Iris pigment epithelial cell (primary cell): ENCODE results near the gene HDAC4.

Experiments
- DNase-seq: peaks from one replicate; pipeline ENCODE4 v3.0.0-alpha.2; 2011; ENCODE audit warnings: low read depth

HDAC4 gene

DNA sequence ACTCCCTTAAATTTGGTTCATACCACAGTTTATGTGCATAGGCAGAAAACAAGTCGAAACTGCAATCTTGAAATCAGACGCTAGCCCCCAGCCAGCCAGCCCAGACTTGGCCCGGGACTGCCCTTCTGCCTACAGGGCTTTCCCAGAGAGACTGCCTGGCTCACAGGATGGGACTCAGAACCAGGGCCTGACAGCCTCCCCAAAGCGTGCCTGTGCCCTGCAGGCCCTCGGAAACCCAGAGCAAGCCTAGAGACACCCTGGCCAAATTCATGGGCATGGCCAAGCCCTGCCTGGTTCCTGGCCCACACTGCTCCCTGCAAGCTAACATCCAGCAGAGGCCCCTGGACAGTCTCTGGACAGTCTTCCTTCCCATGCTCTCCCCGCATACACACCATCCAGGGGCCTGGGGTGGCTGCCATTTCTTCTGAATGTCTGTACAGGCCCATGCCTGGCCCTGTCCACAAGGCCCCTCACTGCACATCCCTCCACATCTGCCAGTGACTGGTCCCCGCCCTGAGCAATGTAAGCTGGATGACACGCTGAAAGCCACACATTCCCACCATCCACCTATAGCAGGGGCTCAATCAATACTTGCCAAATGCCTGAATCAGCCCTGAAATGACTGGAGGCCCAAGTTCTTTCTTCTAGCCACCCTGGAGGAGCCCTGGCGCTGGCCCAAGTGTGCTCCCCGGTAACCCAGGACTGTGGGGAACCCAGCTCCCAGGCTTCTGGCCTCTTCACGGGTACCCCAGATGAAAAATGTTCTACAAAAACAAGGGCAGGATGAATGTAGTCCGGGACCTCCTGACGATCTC, 73.1 kb downstream of the HDAC4 start:
- no peak for DNase-seq

- DNase-seq = peak; percentile 70
Observed at GRCh38 chr2:239326831-239327535, 73.8 kb downstream of the HDAC4 start.

GRCh38 chr2:239324456-239324855, 76.4 kb downstream of the HDAC4 start:
- DNase-seq = no peak

GRCh38 chr2:239323447-239323846, 77.4 kb downstream of the HDAC4 start:
- DNase-seq = no peak

- peak; percentile 38 for DNase-seq
Observed at GRCh38 chr2:239322416-239323086, 78.3 kb downstream of the HDAC4 start.

DNA sequence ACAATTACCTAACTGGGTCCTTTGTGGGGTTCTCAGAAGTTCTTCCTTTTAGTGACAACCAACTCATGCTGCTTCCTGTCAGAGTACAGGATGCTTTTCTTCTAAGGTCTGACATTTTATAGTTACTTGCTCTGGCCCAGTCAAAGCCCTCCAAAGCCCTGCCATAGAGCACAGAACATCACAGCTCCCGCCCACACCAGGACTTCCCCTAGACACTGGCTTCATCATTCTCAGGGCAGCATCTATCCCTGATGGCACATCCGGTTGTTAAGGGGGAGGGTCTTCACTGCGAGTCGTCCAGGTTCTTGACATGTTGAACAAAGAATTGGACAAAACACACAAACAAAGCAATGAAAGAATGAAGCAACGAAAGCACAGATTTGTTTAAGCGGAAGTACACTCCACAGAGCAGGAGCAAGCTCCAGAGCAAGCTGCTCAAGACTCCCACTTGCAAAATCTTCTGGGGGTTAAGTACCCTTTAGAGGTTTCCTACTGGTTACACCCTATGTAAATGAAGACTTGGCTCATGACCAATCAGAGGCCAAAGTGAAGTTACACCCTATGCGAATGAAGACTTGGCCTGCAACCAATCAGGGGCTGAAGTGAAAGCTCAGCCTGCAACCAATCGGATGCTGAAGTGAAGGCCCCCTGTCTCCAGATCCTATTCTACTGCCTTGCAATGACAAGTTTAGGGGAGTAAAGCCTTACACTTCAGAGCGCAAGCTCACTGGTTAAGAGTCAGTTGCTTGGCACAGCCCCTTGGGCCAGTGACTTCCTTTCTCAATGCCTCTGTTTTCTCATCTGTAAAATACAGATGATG, 79.0 kb downstream of the HDAC4 start:
- DNase-seq = no peak

DNA sequence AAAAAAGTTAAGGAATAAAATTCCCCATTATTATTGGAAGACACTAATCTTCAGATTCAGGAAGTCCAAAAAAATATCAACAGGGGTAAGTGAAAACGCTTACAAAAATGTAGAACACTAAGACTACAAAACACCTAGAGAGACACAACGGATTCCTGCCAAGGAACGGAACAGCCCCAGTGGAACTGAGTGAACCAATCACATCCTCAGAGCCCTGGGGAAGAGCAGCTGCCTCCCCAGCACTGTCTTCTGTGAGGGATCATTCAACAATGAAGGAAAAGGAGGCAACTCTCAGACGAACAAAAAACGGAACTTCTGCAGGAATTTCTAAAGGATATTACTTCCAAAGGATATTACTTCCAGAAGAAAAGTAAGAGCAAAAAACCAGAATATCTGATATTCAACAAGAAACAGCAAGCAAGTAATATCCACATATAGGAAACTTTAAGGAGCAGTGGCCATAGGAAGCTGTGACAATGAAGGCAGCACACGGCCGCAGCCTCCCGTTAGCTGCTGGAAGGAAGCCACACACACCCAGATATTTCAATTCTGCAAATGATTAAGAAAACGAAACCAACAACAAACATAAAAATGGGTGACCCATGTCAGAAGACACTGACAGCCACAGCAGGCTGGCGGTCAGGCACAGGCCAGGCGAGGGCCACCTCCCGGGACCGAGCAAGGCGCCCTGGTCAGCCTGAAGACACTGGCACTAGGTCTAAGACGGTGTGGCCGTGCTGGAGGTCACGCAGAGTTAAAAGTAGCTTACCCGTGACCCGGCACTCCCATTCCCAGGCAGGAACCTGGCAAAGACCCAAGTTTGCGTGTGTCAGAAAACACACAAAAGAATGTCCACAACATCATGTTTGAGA, 81.8 kb downstream of the HDAC4 start:
- DNase-seq = peak; percentile 51

GRCh38 chr2:239318151-239318611, 82.6 kb downstream of the HDAC4 start:
- DNase-seq = no peak

DNA sequence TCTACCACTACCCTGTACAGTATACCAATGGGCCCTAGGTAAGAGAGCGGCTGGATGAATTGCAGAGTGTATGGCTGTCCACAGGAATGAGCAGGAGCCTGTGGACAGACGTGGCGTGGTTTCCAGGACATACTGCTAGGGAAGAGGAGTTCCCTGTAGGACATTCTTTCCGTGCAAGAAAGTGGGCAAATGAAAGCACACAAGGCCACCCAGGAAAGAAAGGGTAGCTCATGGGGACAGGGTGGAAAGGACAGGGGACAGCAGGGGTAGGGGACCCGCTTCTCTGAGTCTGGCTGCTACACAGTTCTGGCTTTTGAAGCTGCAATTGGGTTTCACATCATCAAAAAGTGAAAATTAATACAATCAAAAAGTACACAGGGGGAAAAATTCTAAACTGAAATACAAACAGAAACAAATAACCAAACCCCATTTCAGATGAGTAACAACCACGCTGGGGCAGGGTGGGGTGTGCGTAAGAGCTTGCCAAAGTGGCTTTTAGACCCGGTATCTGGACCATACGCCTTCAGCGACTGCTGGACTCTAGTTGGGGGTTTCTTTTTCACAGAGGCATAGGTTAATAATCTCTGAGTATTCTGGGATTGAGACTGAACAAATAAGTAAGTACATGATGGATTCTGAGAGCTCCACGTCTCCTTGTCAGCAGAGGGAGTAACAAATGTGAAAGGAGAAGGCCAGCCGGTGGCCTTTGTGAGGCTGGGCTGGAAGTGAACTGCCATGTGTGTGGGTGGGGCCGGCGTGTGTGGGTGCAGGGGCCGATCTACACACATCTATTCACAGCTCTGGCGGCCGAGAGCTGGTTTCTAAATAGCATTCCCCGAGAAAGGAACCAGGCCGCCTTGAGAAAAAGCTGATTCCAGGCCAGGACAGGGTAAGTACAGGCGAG, 84.0 kb downstream of the HDAC4 start:
- no peak for DNase-seq

DNA sequence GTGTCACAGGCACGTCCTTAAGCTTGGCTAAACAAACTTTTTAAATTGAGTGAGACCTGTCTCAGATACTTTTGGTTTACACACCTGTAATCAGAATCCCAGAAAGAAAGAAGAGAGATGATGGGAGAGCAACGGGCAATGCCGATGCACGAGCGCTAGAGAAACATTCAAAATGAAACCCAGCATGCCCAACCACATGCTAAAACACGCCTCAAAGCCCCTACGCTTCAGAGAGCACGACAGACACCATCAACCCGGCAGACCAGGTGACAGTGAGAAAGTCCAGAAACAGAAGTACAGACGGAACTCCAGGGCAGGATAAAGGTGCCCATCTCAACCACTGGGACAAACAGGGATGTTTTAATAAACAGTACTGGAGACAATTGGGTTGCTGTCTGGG, 85.5 kb downstream of the HDAC4 start:
- no peak for DNase-seq

DNA sequence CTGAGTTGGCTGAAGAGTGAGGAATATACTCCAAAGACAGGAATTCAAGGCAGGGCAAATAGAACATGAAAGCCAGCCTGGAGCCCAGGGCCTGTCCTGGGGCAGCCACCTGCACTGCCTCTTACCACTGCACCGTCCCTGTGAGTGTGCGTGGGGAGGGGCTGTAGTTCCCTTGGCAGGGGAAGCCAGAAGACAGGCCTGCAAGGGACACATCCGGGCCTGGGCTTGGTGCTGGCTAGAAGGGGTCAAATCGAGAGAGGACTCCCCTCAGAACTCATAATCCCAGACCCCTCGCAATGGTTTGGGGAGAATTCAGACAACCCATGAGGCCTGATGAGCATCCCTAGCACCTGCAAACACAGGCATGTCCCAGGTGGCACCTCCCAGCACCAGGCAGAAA, 87.0 kb downstream of the HDAC4 start:
- DNase-seq = no peak

- DNase-seq = no peak
Observed at GRCh38 chr2:239312741-239313667, 87.8 kb downstream of the HDAC4 start.

- no peak for DNase-seq
Observed at GRCh38 chr2:239312081-239312511, 88.7 kb downstream of the HDAC4 start.

- no peak for DNase-seq
Observed at GRCh38 chr2:239311132-239312040, 89.4 kb downstream of the HDAC4 start.

GRCh38 chr2:239310401-239311061, 90.3 kb downstream of the HDAC4 start:
- DNase-seq = no peak

GRCh38 chr2:239309398-239310245, 91.2 kb downstream of the HDAC4 start:
- DNase-seq = no peak
